IMR-90 (cell line): ENCODE measurements around the gene TSPEAR.

Source experiments
- FOS ChIP-seq: fragments of 150-350 bp; IDR thresholded peaks from 2 replicates; pipeline ENCODE4 v1.6.1; 2016; ENCODE audit warnings: low read depth, low read length
- TF ChIP-seq, protein P1 (sequence below): fragments of 150-350 bp; IDR thresholded peaks from 2 replicates; pipeline ENCODE4 v1.6.1; 2017; ENCODE audit warnings: mild to moderate bottlenecking, antibody characterized with exemption, low read length, low read depth

DNA sequence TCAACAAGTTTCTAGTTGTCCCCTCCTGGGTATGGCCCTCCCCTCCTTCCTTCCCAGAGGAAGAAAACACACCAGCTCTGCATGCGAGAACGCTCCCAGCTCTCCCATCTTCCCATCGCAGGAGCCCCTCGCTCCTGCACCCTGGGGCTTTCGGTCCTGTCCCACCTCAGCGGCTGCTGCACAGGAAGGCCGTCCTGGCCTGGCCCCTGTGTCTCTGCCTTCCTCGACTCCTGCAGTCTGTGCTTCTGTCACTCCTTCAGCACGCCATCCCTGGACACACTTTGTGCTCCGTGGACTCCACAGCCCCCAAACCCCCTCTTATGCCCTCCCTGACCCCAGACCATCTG is 194.6 kb downstream of the TSPEAR start:
- no peak for TF ChIP-seq FOS
- TF ChIP-seq, protein P1, sequence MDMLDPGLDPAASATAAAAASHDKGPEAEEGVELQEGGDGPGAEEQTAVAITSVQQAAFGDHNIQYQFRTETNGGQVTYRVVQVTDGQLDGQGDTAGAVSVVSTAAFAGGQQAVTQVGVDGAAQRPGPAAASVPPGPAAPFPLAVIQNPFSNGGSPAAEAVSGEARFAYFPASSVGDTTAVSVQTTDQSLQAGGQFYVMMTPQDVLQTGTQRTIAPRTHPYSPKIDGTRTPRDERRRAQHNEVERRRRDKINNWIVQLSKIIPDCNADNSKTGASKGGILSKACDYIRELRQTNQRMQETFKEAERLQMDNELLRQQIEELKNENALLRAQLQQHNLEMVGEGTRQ, result no peak
